NCI-H1930 (cell line): ENCODE results near the gene SERINC5.
"Not testable (repeated sequence)": the region's sequence is repeated elsewhere in the genome, so short reads cannot be mapped to it uniquely, and the experiment has no call there.

Experiments used
- DNase-seq, 2 experiments: peaks; one replicate each; lab custom pipeline; 2025; lab: John Stamatoyannopoulos, UW

Gene SERINC5

DNA sequence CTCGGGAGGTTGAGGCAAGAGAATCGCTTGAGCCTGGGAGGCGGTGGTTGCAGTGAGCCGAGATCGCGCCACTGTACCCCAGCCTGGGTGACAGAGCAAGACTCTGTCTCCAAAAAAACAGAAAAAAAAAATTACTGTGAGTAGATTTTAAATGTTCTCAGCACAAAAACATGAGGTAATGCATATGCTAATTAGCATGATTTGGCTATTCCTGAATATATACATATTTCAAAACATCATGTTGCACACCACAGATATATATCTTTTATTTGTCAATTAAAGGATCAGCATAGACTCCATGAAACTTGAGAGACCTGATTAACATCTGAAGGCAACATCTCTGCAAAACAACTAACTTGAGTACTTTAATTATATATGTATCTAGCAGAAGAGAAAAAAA lies 117.4 kb downstream of the SERINC5 start:
- no peak for DNase-seq

DNA sequence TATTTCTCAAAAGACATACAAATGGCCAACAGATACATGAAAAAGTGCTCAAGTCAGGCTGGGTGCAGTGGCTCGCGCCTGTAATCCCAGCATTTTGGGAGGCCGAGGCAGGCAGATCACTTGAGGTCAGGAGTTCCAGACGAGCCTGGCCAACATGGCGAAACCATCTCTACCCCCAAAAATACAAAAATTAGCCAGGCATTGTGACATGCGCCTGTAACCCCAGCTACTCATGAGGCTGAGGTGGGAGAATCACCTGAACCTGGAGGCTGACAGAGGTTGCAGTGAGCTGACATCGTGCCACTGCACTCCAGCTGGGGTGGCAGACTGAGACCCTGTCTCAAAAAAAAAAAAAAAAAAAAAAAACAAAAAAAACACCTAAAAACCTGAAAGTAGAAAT lies 119.0 kb downstream of the SERINC5 start:
- DNase-seq: not testable (repeated sequence)

DNA sequence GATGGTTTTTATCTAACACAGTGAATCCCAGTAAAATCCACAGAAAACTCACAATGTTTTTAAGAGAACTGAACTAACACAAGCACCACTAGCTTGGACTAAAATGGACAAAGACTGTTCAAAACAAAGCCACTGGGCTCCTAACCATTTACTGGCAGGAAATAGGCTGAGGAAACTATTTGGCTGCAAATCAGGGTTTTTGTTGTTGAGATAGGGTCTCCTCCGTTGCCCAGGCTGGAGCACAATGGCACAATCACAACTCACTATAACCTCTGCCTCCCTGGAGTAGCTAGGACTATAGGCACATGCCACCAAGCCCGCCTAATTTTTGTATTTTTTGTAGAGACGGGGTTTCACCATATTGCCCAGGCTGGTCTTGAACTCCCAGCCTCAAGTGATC lies 121.0 kb downstream of the SERINC5 start:
- no peak for DNase-seq

DNA sequence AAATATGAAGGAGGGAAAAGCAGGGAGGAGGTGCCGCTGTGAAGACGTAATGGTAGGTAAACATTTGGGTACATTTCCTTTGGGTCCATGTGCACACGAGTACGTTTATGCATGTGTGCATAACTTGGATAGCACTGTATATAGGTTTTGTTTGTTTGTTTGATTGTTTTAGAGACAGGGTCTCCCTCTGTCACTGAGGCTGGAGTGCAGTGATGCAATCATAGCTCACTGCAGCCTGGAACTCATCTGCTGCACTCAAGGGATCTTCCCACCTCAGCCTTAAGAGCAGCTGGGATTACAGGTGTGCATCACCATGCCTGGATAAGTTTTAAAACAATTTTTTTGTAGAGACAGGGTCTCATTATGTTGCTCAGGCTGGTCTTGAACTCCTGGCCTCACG lies 126.7 kb downstream of the SERINC5 start:
- DNase-seq: no peak

DNA sequence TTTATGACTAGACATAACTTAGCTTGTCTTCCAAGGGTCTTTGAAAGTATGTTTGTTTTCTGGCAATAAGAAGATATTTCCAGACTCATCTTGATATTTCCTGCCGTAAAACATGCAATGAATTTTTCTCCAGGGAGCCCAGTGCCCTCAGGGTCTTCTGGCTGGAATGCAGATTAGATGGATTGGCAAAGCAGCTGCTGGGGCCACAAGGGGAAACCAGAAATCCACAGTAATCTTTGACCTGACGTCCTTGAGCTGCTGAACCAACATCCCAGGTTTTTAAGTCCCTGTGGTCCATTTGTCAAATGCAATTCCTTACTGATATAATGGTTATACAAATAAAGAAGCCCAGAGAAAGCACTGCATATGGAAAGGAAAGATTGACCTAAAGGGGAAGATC lies 127.7 kb downstream of the SERINC5 start:
- DNase-seq: no peak

DNA sequence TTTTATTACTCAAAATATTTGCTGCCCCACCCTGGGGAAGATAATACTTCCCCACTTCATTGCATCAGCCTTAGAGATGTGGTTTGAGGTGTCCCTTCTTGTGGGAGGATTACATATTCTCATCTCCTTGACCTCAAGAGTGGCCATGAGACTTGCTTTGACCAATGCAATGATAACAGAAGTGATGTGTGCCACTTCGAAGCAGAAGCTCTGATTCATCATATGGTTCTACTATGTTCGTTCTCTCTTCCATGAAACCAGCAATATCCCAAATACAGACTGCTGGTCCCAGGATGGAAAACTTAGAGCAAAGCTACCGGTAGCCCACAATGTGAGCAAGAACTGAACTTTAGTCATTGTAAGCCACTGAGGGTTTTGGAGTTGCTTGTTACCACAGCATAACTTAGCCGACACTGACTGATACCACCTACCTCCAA lies 128.7 kb downstream of the SERINC5 start:
- DNase-seq: no peak

DNA sequence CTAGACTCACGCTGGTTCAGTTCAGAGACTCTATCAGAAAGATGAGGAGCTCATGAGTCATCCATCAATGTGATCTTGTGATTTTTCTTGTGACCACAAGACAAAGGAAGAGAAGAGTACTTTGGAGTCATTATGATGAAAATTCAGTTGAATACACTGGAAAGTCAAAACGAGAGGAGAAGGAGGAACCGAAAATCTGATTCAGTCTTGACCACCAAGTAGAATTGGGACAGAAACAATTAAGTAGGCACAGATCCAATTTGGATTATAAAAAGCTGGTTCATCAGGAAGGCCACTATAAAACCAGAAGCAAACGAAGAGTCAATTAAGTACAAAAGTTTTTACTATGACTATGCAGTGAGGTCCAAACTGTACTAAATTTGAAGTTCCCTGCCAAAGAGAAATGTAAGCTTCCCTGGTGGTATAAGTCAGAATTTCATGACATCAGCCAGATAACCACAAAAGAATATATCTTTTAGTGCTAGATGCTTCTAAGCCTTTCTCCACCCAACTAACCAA lies 129.8 kb downstream of the SERINC5 start:
- DNase-seq: no peak

DNA sequence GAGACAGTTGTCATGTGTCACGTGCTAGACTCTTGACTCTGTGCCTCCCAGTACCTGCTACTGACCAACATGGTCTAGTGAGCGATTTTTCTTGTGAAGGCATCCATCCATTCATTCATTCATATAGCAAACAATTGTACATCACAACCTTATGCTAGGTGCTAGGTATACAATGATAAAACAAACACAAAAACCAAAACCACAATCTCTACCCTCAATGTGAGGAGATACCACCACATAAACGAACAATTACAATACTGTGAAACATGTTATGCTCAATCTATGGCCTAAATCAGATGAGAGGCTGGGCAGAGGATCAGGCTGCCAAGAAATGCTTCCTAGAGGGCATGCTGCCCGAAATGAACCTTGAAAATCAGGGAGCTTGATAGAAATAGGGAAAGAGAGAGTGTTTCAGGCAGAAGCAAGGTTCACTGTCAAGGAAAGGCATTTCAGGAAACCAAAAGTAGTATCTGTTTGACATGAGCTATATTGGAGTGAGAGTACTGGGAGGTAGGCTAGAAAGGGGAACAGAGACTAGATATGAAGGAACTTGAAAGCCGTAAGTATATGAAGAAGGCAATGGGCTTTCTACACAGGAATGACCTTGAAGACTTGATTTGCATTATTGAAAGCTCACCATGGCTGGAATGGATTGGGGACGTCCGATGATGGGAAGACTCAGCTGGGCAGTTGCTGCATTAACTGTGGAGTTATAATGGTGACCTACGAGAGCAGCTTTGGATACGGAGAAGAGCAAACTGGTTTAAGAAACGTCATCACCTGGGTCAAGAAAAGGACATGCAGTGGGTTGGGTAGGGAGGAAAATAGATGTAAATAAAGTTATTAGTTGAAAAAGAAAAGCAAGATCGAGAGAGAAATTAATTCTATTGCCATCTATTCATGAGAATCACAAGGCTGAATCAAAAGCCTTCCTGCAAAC lies 130.6 kb downstream of the SERINC5 start:
- no peak for DNase-seq

DNA sequence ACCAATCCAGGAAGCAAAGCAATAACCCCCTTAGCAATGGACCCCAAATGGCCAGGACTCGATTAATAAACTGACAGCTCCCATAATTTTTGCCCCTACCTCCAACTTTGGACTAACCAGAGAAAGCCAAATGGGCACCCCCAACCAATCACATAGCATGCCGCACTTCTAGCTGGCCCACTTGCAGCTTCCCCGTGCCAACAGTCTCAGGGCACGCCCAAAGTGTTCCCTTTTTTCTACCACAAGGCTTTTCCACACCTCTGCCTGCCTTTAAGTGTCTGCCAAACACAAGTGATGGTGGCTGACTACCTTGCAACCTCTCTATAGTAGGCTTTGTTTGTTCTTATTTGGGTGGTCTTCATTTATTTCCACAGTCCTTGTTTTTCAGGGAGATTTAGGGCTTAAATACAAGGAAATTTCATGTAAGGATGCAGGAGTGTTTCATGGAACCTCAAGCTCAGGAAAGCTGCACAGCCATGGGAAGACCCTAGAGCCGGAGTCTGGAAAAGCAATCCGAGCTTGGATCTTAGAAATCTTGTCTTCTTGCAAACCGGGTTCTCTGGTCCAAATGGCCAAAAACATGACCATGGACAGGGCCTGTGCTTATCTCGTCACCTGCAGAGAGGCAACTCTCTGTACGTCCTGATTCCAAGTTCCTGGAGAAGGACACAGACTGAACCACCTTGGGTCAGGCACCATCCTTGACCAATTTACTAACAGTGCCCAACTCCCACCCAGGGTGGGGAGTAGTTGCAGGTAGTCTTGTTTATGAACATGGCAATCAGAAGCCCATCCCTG lies 131.5 kb downstream of the SERINC5 start:
- no peak for DNase-seq

DNA sequence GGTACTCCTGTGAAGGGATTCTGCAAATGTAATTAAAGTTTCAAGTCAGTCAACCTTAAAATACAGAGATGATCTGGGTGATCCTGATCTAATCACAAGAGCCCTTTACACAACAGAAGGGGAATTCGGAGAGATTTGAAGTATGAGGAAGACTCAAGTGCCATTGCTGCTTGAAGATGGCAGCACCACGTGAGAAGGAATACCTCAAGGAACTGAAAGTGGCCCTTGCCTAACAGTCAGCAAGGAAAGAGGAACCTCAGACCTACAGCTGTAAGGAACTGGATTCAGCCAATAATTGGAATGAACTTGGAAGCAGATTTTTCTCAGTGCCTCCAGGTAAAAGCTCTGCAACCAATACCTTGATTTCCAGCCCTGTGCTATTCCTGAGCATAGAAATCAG lies 133.3 kb downstream of the SERINC5 start:
- no peak for DNase-seq

DNA sequence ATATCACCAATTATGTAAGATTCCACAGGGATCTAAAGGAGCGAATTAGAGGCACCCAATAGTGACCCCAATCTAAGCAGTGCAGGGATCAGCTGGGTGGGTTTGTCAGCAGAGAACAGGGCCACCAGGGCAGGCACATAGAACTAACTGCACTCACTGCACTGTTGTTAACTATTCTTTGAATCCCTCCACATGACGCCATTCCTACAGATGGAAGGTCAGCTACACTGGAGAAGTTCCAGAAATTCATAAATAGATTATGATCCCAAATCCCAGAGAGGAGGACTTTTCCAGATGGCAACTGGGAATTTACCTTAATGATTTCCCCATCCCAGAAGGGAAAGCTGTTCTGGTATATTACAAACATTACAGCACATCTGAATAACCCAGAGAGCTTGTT lies 136.5 kb downstream of the SERINC5 start:
- DNase-seq: no peak

DNA sequence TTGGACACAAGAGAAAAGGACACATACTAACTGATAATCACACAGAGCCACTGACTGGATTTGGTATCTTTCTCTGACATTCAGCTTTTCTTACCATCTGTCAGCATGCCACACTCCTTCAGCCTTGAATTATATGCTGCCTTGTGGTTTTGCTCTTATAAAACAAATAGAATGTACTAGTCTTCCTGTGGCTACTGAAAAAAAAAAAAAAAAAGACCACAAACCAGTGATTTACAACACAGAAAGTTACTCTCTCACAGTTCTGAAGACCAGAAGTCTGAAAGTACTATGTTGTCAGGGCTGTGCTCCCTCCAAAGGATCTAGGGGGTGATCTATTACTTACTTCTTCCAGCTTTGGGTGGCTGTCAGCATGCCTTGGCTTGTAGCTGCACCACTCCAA lies 138.4 kb downstream of the SERINC5 start:
- DNase-seq: no peak

DNA sequence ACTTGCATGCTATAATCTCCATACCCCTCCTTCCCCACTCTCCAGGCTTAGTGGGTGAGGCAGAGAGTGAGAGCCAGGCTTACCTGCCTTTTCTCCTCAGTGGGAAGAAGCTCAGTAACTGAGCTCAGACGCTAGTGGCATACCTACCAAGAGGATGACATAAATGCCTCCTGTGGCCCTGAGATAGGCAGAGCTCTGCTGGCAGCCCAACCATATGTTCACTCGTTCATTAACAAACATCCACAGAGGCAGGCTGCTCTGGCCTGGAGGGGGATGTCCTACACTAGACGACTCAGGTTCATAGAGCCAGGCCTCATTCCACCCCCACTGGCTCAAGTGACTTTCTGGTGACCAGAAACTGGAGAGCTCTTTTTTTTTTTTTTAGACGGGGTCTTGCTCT lies 139.4 kb downstream of the SERINC5 start:
- DNase-seq: no peak

DNA sequence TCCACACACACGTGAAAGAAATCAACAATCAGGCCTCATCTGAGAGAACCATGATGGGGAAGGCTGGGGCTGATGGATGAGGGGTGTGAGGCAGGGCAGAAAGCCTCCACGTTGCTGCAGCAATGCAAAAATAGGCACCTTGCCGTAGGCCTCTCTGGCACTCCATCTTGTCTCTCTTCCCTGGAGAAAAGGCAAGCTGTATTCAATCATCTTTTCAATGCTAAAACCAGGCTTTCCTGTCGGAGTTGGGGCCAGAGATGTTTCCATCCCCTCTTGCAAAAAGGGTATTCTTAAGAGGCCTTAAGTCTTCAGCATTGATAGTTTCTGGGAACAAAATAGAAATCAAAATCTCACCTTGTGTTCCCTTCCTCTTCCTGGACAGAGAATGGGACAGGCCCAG lies 139.8 kb downstream of the SERINC5 start:
- DNase-seq: no peak

DNA sequence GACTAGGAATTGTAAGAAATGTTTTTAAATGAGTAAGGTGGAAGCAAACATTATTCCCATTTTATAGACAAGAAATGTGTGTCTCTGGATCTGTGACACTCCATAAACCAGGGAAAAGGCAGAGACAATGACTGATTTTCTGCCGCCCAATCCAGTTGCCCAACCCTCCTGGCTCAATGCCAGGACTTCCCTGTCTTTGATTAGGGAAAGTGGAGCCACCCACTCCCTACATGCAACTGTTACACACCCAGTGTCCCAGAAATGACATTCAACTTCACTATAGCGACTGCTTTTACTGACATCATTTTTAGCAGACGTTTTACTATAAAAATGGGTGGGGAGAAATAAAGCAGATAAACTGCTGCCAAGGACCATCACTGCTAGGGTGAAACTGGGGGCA lies 141.0 kb downstream of the SERINC5 start:
- DNase-seq: no peak

DNA sequence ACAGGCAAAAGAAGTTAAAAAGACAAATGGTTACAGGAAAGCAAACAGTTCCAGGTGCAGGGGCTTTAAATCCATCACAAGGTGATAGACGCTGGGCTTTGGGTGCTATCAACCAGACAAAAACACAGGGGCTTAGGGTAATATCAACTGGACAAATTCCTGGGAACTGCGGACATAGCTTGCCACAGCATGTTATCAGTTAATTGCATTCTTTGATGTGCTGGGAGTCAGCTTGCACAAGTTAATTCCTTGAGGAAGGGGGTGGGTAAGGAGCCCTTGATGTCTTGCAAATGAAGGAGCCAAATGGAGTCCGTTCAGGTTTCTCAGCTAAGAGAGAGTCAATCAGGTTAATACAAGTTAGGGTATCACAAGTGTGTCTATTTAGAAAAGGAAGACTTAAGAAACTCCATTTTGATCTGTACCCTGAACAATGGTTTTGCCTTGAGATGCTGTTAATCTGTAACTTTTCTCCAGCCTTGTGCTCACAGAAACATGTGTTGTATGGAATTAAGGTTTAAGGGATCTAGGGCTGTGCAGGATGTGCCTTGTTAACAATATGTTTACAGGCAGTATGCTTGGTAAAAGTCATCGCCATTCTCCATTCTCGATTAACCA lies 144.4 kb downstream of the SERINC5 start:
- DNase-seq: not testable (repeated sequence)

DNA sequence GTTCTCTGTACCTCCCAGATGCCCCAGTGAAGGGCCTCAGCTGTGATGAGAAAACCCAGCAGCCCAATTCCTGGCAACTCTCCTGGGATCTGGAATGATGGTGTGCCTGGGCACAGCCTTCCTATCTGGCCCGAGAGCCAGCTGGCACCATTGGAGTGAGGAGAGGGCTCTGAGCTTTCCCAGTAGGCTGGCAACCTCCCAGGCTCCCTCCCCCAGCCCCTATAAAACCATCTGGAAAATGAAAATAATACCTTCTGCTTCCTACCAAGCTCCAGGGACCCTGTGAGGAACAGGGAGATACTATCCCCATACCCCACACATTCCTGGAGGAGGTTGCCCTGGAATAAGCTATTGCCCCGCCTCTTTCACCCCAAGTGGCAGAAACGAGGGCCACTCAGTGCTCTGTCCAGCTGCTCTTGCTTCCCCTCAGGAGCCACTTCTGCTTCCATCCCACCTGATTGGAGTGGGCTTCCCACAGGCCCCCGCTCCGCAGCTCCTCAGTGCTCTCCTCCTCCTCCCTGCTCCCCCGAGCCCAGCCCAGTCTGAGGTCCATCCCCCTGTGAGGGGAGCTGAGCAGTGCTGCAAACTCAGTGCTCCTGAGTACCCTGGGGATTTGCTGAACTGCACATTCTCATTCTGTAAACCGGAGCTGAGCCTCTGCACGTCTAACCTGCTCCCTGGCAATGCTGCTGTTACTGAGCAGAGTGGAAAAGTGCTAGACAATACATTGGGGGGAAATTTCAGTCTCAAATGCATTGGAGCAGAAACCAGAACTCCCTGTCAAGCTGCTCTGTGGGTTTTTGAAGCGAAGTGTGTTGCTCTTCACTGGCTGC lies 146.0 kb downstream of the SERINC5 start:
- no peak for DNase-seq

DNA sequence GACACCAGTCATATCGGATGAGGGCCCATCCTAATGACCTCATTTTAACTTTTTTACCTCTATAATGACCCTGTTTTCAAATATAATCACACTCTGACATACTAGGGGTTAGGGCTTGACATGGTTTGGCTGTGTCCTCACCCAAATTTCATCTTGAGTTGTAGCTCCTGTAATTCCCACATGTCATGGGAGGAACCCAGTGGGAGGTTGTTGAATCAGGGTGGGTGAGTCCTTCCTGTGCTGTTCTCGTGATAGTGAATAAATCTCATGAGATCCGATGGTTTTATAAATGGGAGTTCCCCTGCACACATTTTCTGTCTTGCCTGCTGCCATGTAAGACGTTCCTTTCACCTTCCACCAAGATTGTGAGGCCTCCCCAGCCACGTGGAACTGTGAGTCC lies 148.9 kb downstream of the SERINC5 start:
- DNase-seq: no peak

DNA sequence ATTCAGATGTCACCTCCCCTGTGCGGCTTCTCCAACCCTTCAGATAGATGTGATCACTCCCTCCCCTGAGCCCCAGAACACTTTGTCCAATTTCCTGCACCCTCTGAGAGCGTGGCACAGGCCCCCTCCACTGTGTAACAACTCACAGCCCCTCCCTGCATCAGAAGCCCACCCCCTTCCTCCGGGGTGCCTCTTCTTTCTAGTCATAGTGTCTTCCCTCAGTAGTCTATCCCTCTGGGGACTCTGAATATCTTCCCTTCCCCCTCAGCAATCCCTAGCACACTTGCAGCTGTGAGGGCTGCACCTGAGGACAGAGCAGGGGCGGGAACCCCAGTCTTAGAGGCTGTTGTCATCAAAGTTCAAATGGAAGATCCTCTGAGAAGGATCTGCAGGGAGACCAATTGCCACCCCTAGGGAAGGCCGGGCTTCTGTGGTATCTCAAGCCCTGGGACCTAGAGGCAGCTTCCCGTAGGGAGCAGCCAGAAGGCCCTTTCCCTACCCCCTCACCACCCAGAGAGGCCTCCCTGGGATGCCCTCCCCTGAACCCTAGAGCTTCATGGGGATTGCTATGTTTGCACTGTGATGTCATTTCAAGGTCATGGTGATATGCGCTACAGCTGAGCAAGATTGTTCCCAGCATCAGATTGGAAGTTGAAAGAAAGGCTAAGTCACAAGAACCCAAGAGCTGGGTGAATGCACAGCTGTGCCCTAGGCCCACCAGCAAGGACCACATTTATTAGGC lies 150.0 kb downstream of the SERINC5 start:
- DNase-seq: no peak

DNA sequence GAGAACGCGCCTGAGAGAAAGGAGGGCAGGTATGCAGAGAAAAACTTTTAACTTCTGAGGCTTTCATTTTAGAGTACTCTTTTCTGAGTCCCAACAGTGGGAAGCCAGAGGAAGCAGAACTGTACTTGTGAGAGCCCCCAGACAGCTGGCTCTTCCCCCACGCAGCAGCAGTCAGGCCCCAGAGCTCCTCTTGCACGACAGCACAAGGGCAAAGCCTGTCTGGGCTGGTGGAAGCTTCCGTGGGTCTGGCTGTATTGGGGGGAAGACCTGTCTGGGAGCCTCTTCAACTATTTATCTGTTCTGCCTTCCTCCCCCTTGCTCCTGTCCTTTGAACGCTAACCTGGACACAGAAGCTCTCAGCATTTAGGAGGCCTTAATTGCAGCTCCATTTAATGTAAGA lies 152.5 kb downstream of the SERINC5 start:
- DNase-seq: no peak

DNA sequence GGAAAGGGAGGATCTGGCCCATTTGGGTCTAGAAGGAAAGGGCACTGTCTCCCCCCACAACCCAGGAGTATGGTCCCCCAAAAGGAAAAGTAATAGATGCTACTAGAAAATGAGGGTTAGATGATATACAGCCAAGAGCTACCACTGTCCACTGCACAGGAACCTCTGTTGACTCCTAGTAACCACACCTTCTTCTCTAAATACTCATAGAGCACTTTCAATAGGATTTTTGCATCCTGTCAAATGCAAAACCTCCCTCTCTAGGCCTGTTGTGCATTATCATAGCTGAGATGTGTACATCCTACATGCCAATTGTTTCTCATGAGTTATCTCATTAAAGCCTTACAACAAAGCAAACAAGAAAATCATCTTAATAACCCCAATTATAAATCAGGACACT lies 153.9 kb downstream of the SERINC5 start:
- no peak for DNase-seq
